HPDE6-E6E7 (cell line): ENCODE data around the gene PLSCR2.
"Not testable (repeated sequence)": the region's sequence is repeated elsewhere in the genome, so short reads cannot be mapped to it uniquely, and the experiment has no call there.

Experiments used
- DNase-seq: peaks from one replicate; pipeline ENCODE4 v3.0.0; 2011; ENCODE audit warnings: missing footprints; ENCODE audit errors: extremely low spot score

Gene PLSCR2, protein sequence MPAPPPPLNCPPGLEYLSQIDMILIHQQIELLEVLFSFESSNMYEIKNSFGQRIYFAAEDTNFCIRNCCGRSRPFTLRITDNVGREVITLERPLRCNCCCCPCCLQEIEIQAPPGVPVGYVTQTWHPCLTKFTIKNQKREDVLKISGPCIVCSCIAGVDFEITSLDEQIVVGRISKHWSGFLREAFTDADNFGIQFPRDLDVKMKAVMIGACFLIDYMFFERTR

DNA sequence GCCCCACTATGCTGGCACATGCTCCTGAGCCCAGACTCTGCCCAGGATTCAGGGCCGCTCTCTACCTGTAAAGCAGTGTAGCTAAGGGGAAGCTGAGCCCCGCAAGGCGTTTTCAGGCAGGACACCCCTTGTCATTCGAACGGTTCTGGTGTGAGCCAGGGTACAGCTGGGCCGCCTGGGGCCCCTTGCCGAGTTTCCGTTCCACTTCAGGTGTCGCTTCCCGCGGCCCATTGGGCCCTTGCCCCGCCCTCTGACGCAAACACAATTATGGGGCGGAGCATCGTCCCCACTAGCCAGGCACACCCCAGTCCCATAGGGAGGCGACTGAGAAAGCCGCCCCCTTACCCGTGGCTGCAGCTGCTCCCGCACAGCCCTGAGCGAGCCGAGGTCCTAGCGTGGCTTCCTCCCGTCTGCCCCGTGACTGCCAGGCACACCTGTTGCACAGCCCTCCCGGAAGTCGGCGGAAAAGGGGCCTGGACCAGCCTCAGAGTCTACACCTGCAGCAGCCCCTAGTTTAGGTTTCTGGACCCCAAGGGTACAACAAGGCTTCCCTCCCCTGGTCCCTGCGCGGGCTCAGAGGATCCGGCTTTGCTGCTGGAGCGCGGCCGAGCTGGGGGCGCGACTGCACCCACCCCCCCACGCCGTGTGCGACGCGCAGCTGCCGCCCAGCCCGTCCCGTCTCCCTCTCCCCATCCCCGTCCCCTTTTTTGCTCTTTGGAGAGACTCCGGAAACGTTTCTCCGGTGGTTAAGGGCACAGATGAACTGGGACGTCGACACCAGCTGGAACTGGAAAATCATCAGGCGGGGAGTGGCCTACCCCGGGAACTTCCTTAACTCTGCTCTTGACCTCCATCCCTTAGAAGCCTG, at the start of gene PLSCR2:
PLSCR2 (minus strand) TSS at position 412 of the 868 bp plus-strand sequence. CDS start 9,657 bp downstream, outside the sequence.
- no peak for DNase-seq

- no peak for DNase-seq
These were observed 48.5 kb upstream of the PLSCR2 start for GRCh38 chr3:146517684-146518435.

DNA sequence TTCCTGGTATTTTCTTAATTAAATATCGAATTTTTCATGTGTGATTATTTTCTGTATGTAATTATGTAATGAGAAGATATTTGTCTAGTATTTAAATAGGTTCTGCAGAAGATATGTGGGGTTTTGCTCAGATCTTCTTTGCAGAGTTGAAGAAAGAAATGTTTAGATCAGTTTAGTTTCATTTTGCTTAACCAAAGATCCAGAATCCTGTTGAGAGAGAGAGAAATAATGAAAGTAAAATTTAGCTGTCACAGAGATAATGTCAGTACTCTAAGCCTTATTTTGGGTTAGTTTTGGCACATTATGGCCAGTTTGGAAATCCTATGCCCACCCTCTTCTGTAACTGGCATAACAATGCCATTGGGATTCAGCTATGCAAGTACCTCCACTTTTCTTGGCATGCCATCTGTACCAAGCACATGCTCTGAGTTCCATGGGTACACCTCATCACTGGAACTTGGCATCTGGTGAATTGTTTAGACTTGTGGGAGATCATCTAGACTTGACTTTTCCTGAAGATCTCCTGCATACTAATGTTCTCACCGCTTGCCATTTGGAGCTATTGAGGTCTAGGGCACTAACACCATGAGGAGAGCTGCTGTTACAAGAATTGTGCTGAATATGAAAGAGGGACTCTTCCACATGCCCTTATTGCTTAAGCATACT, 44.2 kb upstream of the PLSCR2 start:
- no peak for DNase-seq

- DNase-seq = no peak
These were observed 42.2 kb upstream of the PLSCR2 start for GRCh38 chr3:146511402-146512134.

DNA sequence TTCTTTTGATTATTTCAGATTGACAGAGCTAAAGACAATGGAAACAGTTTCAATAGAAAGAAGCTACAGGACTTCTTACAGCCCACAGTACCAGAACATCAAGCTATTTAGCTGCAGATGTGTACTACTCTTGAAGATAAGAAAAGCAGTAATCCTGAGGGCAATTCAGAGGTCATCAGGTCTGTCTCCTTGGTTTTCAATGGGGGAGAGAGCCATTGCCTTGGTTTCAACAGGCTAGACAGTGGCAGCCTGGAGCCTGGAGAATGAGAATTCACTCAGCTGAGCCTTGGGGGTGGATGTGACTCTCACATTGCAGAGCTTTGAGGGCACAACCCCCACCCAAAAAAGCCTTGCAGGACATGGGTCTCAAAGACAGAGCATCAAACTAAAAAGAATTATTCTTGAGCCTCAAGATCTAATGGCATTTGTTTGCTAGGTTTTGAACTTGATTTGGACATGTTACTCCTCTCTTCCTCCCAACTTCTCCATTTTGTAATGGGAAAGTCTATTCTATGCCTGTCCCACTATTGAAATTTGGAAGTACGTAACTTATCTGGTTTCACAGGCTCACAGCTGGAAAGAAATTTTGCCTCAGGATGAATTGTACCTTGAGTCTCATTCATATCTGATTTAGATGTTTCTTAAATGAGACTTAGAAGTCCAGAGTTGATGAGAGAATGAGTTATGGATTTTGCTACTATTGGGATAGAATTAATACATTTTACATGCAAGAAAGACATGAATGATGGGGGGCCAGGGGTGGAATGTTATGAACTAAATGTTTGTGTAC, 38.2 kb upstream of the PLSCR2 start:
- DNase-seq = no peak

DNA sequence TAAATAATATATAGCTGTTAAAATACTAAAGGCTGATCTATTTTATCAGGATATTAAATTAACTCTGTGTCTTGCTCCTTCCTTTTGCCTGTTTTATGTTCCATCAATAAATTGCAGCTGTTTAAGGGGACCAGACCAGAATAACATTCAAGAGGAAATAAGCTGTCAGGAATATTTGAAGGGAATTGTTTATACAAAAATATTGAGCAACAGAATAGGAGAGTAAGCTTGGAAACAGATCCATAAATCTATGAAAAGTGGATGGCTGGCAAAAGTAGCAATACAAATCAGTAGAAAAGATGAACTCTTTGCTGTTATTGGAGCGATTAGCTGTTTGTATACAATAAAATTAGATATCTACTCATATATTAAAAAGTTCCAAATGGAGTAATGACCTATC, 36.2 kb upstream of the PLSCR2 start:
- DNase-seq = no peak

- no peak for DNase-seq
These were observed 35.3 kb upstream of the PLSCR2 start for GRCh38 chr3:146504498-146505197.

DNA sequence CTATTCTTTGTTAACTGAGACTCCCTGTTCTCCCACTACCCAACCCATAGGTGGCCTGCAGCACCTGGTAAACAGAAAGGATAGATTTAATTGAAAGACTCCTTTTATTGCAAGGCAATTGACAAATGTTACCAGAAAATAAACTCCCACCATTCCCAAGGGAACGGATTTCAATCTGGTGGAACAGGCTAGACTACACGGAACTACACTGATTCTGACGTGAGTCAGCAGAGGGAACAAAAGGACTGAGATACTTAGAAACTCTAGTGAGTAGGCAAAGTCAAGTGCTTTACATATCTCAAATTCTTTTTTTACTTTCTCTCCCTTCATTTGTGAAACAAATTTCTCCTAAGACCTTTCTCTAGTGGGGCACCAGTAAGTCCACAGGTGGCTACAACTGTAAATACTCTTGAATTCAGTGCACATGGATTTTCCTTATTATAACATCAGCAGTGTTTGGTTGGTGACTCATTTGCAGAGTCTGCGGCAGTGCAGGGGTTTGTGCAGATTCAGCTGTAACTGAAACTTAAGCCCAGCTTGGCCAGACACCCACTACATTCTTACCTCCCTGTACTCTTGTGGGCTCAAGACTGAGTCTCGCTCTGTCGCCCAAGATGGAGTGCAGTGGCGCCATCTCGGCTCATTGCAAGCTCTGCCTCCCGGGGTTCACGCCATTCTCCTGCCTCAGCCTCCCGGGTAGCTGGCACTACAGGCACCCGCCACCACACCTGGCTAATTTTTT, 34.3 kb upstream of the PLSCR2 start:
- DNase-seq = peak; percentile 56

GRCh38 chr3:146502887-146503460, 33.6 kb upstream of the PLSCR2 start:
- DNase-seq = no peak

GRCh38 chr3:146501752-146502151, 32.4 kb upstream of the PLSCR2 start:
- no peak for DNase-seq

GRCh38 chr3:146499701-146500100, 30.3 kb upstream of the PLSCR2 start:
- no peak for DNase-seq

DNA sequence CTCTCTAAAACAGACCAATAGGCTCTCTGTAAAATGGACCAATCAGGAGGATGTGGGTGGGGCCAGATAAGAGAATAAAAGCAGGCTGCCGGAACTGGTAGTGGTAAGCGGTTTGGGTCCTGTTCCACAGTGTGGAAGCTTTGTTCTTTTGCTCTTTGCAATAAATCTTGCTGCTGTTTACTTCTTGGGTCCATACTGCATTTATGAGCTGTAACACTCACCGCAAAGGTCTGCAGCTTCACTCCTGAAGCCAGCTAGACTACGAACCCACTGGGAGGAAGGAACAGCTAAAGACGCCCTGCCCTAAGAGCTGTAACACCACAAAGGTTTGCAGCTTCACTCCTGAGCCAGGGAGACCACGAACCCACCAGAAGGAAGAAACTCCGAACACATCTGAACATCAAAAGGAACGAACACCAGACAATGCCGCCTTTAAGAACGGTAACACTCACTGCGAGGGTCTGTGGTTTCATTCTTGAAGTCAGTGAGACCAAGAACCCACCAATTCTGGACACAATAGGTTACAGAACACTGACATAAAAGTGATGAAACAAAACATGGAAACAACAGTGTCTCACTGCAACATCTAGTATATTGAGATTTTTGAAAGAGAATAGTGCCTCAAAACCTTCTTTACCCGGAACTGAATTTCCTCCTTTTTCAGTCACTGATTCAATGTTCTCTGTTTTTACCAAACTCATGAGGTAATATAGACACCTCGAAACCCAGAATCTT, 28.8 kb upstream of the PLSCR2 start:
- no peak for DNase-seq

DNA sequence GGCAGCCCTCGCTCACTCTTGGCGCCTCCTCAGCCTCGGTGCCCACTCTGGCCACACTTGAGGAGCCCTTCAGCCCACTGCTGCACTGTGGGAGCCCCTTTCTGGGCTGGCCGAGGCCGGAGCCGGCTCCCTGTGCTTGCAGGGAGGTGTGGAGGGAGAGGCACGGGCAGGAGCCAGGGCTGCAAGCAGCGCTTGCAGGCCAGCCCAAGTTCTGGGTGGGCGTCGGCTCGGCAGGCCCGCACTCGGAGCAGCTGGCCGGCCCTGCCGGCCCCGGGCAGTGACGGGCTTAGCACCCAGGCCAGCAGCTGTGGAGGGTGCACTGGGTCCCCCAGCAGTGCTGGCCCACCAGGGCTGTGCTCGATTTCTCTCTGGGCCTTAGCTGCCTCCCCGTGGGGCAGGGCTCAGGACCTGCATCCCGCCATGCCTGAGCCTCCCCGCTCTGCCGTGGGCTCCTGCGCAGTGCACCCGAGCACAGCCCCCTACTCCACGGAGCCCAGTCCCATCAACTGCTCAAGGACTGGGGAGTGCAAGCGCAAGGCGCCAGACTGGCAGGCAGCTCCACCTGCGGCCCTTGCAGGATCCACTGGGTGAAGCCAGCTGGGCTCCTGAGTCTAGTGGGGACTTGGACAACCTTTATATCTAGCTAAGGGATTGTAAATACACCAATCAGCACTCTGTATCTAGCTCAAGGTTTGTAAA, 27.9 kb upstream of the PLSCR2 start:
- DNase-seq = not testable (repeated sequence)

GRCh38 chr3:146496726-146497125, 27.4 kb upstream of the PLSCR2 start:
- DNase-seq = no peak

GRCh38 chr3:146496251-146496650, 26.9 kb upstream of the PLSCR2 start:
- no peak for DNase-seq

GRCh38 chr3:146493761-146494160, 24.4 kb upstream of the PLSCR2 start:
- DNase-seq = no peak

DNA sequence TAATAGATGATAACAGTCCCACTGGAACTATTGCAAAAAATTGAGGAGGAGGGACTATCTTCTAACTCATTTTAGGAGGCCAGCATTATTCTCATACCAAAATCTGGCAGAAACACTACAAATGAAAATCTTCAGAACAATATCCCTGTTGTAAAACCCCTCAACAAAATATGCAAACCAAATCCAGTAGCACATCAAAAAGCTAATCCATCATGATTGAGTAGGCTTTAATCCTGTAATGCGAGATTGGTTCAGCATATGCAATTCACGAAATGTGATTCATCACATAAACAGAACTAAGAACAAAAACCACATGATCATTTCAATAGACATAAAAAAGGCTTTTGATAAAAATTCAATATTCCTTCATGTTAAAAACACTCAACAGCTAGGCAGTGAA, 23.9 kb upstream of the PLSCR2 start:
- no peak for DNase-seq
